NCI-H226 (cell line): ENCODE data around the gene SLC44A2.
"Not testable (repeated sequence)": the region's sequence is repeated elsewhere in the genome, so short reads cannot be mapped to it uniquely, and the experiment has no call there.

Experiments used
- DNase-seq: peaks from one replicate; pipeline ENCODE4 v3.0.0-alpha.2; 2015

Gene SLC44A2

DNA sequence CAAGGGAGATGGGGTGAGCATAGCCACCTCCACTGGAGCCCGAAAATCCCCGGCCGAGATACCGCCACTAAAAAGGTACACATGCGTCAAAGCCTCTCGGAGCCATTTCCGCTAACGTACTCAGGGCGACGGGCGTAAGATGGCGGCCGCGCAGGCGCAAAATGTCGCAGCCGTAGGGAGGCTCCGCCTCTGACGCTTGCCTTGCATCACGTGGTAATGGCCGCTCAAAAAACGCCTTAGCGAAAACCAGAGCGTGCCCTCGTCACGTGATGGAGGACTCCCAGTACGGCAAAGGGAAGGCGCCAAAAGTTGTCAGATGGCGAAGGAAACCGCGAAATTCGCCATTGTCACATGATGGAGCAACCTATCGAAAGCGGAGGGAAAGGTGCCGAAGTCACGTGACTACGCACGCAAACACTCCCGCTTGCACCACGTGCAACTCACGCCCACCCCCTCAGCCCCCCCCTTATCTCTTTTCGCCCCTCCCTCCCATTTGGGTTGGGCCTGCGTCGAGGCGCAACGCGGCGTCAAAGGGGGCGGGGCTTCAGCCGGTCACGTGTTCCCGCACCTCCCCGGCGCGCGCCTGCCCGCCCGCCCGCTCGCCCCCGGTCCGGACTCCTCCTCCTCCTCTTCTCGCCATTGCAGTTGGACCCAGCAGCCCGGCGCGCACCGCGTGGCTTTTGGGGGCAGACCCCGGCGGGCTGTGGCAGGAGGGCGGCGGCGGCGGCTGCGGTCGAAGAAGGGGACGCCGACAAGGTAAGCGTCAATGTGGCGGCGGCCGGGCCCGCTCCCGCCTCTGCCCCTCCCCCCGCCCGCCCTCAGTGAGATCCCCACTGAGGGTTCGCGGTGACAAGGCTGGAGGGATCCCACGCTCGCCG is 28.6 kb downstream of the SLC44A2 start, which contains the start of gene ILF3:
Gene ILF3, plus strand, starts transcription at position 615 of the 878 bp plus-strand sequence. CDS start 16,260 bp downstream, outside the sequence.
- peak; percentile 99 for DNase-seq

GRCh38 chr19:10654610-10655456 is 29.5 kb downstream of the SLC44A2 start:
- DNase-seq: no peak

DNA sequence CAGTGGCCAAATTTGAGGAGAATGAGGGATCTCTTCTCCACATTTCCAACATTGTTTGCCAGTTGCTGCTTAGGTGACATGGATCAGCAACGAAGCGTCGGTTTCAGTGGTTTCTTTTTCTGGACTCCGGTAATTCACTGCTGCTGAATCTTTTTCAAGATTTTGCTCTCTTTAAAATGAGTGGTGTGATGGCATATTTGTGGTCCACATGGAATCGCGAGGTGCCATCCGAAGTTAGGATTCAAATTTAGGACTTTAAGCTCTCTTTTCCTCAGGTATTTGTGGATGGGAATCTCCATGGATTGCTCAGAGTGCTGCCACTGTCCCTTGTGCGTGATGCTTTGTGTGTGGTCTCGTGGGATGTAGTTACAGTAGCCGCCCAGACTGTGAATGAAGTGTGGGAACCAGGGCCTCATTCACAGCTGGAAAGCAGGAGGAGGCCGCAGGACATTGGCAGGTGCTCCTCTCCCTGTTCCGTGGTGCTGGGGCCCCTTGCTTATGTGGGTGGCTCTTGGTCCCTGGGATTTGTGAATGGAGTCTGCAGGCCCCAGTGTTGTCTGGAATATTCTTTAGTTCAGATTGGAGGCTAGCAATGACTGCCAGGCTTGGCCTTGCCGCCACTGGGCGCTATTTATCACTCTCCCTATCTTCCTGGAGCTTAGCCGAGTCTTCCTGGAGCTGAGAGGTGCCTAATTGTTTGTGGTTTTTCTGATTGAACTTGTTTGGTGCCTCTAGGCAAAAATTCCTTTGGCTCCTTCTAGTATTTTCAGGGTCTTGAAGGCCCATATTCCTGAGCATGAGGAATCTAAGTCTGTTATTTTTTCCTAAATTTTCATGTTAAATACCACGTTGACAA is 30.3 kb downstream of the SLC44A2 start:
- peak; percentile 25 for DNase-seq

- DNase-seq: no peak
Measured at GRCh38 chr19:10660346-10660745, 35.0 kb downstream of the SLC44A2 start.

DNA sequence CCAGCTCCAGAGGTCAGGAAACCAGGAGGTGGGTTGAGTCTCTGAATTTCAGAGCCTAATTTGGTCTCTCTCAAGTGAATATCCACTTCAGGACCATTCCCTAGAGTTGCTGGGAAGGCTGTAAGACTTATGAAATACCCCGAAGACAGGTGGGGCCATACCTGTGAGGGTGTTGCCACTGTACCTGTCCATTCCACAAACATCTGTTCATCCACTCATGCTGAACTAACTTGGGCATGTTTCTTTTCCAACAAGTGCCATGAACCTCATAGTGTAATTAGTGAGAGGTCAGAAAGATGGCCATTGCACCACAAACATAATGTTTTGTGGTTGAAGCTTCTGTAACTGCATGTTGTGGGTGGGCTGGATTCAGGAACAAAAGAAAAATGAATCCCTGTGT is 36.6 kb downstream of the SLC44A2 start:
- no peak for DNase-seq

- DNase-seq: no peak
Measured at GRCh38 chr19:10662384-10663251, 37.3 kb downstream of the SLC44A2 start.

DNA sequence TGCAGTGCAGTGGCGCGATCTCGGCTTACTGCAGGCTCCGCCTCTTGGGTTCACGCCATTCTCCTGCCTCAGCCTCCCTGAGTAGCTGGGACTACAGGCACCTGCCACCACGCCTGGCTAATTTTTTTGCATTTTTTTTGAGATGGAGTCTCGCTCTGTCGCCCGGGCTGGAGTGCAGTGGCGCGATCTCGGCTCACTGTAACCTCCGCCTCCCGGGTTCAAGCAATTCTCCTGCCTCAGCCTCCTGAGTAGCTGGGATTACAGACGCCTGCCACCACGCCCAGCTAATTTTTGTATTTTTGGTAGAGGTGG is 37.9 kb downstream of the SLC44A2 start:
- not testable (repeated sequence) for DNase-seq

DNA sequence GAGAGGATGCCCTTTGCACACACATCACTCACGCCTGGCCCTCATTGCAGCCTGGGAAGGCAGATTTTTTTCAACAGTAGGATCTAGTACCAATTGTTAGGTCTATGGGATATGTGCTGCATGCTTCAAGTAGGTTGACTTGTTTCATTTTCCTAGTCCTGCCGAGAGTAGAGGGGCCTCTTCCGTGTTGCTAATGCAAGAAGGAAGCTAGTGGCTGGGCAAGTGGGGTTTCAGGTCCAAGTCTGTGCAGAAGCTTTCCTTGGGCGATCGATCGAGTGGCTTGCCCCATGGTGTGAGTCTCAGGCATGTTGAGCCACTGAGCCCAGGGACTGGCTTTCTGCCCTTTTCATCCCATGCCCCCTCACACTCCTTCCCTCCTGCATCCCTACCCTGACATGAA is 42.5 kb downstream of the SLC44A2 start:
- no peak for DNase-seq

- no peak for DNase-seq
Measured at GRCh38 chr19:10669246-10669645, 43.9 kb downstream of the SLC44A2 start.

GRCh38 chr19:10670182-10670581 is 44.8 kb downstream of the SLC44A2 start:
- DNase-seq: no peak

DNA sequence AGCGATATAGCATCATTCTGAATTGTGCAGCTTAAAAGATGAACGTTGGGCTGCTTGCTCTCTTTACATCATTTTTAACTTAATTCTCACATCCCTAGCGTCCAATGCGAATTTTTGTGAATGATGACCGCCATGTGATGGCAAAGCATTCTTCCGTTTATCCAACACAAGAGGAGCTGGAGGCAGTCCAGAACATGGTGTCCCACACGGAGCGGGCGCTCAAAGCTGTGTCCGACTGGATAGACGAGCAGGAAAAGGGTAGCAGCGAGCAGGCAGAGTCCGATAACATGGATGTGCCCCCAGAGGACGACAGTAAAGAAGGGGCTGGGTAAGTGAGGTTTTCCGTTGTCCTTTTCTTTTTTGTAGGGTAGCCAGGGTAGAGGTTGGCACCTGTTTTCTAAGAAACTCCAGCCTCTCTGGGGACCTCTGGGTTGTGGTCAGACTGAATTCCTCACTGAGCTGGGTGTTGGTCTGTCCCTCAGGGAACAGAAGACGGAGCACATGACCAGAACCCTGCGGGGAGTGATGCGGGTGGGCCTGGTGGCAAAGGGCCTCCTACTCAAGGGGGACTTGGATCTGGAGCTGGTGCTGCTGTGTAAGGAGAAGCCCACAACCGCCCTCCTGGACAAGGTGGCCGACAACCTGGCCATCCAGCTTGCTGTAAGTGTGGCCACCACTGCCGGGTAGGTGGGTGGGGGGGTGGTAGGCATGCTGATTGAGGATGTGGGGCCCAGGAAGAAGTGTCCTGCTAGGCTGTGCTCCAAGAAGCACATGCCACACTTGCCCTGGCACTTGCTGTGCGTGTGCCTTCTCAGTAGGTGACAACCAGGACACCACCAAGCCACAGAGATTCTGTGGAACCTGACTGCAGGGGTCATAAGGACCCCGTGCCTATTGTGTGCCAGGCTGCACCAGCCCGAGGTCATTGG is 45.8 kb downstream of the SLC44A2 start:
- no peak for DNase-seq

DNA sequence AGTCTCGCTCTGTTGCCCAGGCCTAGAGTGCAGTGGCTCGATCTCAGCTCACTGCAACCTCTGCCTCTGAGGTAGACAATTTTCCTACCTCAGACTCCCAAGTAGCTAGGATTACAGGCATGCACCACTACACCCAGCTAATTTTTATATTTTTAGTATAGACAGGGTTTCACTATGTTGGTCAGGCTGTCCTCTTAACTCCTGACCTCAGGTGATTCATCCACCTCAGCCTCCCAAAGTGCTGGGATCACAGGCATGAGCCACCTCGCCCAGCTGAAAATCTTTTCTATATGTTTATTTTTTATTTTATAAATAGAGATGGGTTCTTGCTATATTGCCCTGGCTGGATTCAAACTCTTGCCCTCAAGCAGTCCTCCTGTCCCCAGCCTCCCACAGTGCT is 46.6 kb downstream of the SLC44A2 start:
- DNase-seq: not testable (repeated sequence)

GRCh38 chr19:10675214-10675613 is 49.9 kb downstream of the SLC44A2 start:
- not testable (repeated sequence) for DNase-seq

DNA sequence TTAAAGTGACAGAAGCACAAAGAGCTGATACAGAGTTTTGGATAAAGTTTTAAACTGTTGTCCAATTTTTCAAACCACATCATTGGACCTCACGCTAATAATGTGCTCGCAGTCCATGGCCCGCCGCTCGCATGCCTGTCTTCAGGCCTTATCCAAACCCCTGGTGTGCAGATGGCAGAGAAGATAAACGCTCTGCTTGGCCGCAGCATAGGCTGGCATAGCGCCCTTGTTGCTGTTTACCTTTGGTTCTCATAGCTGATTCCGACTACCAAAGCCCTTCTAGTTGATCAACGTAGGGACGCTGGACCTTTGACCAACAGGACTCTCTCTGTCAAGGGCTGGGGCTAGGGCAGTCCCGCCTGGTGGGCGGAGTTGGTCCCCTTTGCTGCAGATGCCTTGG is 52.4 kb downstream of the SLC44A2 start:
- no peak for DNase-seq

DNA sequence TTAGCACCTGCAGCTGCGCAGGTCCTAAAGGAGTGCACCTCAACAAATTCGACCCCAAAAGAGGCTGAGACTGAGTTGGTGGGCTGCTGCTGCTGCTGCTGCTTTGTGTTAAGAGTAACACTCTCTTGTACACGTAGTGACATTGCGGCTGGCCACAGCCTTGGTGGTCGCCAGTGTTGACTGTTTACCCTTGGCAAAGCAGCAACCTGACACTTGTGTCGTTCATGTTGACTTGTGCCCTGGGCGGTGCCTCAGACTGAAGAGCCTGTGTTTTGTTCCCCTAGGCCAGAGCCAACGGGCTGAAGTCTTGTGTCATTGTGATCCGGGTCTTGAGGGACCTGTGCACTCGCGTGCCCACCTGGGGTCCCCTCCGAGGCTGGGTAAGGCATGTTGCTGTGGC is 53.5 kb downstream of the SLC44A2 start:
- DNase-seq: no peak

- DNase-seq: no peak
Measured at GRCh38 chr19:10679743-10680142, 54.4 kb downstream of the SLC44A2 start.

DNA sequence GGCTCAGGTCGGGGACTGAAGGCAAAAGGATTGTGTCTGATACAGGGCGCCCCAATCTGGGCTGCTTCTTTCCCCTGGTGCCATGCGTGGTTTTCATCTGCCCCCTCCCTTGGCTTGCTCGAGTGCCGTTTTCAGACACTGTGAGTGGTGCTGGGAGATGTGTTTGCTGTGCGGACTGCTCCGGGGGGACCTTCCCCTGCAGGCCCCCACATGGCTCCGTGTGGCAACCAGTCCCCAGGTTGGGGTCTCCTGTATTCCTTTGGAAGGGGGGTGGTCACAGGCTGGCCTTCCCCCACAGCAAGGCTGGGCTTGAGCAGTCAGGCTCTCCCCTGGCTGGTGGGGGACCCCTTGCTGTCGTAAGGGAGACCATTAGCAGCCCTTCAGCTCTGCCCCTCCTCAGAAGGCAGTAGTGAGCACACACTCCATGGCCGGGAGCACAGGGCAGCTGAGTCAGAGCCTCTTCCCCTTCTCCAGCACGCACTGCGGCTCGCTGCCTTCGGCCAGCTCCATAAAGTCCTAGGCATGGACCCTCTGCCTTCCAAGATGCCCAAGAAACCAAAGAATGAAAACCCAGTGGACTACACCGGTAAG is 55.3 kb downstream of the SLC44A2 start:
- DNase-seq: no peak

DNA sequence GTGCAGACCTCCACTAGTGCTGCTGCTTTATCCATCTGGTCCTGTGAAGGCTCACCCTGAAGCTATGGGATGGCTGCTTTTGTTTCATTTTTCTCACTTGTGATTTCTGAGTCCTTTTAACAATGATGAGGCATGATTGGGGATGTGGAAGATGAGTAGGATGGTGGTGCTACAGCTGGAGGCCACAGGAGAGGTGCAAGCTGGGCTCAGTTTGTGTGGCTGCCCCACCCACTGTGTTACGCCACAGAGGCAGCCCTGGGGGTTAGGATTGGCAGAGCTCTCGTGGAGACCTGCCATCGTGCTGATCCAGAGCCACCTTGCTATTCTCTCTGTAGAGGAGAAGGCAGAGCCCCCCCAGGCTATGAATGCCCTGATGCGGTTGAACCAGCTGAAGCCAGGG is 56.3 kb downstream of the SLC44A2 start:
- no peak for DNase-seq

DNA sequence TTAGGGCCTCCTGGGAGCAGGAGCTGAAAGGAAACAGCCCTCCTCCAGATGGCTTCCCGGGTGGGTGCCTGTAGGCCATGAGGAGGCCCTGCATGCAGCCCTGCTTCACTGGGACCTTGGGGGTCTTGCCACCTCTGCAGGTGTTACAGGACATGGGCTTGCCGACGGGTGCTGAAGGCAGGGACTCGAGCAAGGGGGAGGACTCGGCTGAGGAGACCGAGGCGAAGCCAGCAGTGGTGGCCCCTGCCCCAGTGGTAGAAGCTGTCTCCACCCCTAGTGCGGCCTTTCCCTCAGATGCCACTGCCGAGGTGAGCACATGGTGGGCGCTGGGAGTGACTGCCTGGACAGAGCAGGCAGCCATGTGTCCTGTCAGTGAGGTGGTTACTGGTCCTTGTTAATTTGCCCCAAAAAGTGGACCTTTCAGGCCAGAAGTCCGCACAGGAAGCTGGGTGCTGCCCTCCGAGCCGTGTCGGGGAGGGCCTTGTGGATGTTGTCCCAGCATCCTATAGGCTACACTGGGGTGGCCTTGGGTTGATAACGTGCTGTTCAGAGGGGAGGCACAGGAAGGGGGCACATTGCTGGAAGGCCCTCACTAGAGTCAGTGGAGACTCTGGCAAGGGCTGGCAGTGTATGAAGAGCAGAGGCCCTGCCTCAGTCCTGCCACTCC is 57.2 kb downstream of the SLC44A2 start:
- no peak for DNase-seq

DNA sequence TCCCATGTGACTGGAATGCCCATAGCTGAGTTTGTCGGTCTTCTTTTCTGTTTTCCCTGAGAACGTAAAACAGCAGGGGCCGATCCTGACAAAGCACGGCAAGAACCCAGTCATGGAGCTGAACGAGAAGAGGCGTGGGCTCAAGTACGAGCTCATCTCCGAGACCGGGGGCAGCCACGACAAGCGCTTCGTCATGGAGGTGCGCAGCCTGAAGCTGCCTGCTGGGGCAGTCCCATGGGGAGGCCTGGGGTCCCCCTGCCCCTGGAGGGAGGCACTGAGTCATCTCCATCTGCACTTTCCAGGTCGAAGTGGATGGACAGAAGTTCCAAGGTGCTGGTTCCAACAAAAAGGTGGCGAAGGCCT is 57.7 kb downstream of the SLC44A2 start:
- no peak for DNase-seq
